HG03175 (cell line): Measurements from ENCODE around the gene ENPP3.

Experiments used
- ATAC-seq: cut with Tn5 transposase; IDR thresholded peaks from one replicate; pipeline ENCODE4 v1.9.1; 2021; ENCODE audit warnings: mild to moderate bottlenecking, moderate library complexity; ENCODE audit not compliant: unreplicated experiment

Gene ENPP3

GRCh38 chr6:131642565-131642964, 5.5 kb downstream of the ENPP3 start:
- no peak for ATAC-seq

DNA sequence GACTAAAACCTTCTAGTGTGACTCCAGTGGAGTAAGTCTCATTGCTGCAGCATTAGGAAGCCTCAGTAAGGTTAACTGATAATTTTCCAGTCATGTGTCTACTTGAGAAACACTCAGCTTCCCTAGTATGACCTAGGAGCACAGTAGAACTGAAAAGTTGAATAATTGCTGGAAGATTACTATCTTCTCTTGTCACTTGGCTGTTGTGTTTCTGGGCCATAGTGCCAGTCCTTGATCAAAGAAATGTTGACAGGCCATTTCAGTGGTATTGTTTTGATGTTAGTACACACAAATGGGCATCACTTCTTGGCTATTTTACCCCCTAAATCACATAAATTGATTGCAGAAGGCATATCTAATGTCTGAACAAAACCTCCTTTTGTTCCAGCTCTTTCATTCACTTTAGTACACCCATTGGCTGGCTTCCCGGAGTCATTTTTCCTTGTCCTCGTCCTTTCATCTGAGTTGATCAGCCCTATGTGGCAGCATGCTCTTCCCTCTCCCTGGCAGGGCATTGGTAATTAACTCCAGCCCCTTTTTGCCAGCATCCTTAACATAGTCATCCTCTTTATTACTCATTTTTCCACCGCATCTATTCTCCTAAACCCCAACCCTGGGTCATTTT, 6.0 kb downstream of the ENPP3 start:
- ATAC-seq = no peak

DNA sequence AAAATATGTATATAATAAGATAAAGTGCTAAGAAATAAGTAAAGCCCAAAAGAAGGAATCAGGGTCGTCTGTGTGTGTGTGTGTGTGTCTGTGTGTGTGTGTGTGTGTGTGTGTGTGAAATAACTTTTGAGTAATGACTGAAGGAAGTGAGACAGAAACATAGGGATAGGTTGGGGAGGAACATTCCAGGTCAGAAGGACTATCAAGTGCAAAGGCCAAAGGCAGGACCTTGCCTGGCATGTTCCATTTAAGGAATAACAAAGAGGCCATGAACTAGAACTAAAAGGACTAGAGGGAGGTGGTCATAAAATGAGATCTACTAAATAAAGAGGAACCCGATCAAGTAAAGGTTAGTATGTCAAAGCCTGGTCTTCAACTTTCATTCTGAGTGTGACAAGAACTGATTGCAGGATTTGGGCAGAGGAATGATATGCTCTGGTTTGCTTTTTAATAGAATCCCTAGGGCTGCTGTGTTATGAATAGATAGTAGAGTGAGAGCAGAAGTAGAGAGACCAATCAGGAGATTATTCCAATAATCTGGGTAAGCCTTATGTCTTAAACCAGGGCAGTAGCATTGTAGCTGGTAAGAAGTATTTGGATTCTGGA, 6.9 kb downstream of the ENPP3 start:
- no peak for ATAC-seq

DNA sequence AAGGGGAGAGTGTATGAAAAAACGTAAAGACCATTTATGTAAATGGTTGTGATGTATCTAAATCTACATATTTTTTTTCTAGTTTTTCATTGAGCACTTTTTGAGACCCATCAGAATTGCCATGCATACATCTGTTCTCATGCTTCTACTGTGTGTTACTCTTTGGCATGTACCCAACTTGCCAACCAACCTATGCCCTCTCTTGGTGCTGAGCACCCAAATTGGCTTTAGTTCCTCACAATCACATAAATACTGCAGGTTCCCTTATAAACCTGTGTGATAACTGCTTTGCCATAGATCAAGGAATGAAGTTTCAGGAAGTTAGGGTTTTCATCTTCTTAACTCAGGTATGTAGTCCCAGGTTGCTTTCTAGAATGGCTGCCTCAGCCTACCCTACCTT, 7.8 kb downstream of the ENPP3 start:
- ATAC-seq = no peak

GRCh38 chr6:131645846-131646245, 8.7 kb downstream of the ENPP3 start:
- no peak for ATAC-seq

DNA sequence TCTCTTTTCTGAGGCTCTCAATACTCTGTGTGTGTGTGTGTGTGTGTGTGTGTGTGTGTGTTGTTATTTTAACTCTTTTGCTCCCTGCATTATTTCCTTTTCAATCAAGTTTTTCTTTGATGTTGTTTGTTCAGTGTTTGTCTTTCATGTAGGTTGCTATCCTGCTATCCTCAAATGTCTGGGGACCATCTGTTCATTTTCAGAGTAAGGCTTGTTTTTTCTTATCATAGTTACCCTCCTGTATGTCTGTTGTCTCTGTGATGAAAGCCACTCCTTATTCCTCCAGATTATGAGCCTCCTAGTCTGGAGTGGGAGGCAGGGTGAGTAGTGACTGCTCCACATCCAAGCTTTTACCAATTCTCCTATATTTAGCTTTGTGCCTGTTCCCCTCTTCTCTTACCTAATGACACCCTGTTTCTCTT, 9.2 kb downstream of the ENPP3 start:
- ATAC-seq = no peak

DNA sequence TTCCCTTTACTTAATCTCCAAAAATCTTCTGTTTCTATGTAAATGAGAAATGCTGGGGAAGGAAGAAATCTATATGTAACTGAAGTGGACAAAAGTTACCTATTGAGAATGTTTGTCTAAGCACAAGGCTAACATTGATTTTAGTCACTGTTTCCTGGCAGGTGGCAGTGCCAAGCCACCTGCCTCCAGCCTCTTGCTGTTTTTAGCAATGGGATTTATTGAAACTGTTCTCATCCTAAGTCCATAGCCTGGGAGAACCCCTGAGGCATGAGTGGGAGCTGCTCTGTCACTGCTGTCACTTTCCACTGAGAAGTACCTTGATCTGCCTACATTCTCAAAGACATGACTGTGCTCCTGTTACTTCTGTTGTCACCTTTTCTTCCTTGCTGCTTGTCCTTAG, 14.7 kb downstream of the ENPP3 start:
- no peak for ATAC-seq

DNA sequence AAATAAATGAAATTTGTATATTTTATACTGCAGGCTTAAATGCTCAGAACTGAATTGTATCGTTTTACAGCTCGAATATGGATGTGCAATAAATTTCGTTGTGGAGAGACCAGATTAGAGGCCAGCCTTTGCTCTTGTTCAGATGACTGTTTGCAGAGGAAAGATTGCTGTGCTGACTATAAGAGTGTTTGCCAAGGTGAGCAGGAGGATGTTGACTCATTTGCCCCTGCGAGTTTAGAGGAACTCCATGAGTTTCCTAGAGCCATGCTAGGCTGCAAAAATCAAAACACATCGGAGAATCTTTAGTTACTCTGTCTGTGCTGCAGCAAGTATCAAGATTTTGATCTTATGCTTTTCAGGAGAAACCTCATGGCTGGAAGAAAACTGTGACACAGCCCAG, 15.4 kb downstream of the ENPP3 start:
- ATAC-seq = no peak

DNA sequence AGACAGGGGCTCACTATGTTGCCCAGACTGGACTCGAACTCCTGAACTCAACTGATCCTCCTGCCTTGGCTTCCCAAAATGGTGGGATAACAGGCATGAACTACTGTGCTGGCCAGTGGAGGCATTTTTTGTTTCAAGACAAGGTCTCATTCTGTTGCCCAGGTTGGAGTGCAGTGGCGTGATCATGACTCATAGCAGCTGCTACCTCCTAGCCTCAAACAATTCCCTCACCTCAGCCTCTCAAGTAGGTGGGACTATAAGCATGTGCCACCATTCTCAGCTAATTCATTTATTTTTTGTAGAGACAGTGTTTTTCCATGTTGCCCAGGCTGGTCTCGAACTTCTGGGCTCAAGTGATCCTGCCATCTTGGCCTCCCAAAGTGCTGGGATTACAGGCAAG, 17.2 kb downstream of the ENPP3 start:
- no peak for ATAC-seq

GRCh38 chr6:131655387-131655786, 18.3 kb downstream of the ENPP3 start:
- ATAC-seq = no peak

GRCh38 chr6:131655951-131656350, 18.8 kb downstream of the ENPP3 start:
- ATAC-seq = no peak

- no peak for ATAC-seq
Observed at GRCh38 chr6:131656667-131657066, 19.6 kb downstream of the ENPP3 start.

- ATAC-seq = no peak
Observed at GRCh38 chr6:131657222-131657621, 20.1 kb downstream of the ENPP3 start.

GRCh38 chr6:131657630-131658111, 20.6 kb downstream of the ENPP3 start:
- ATAC-seq = no peak

DNA sequence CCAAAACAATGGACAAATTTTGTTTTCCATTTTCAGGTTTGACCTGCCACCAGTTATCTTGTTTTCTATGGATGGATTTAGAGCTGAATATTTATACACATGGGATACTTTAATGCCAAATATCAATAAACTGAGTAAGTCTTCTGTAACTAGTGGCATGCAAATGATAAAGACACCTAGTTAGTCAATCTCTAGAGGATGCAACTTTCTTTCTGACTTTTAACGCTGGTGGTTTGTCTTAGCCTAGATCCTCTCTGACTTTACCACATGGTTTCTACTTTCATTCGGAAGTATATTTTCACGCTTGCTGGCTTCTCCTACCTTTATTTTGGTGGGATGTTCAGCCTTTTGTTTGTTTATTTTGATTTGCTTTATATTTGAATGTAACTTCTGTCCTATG, 21.2 kb downstream of the ENPP3 start:
- no peak for ATAC-seq

GRCh38 chr6:131660195-131660594, 23.1 kb downstream of the ENPP3 start:
- no peak for ATAC-seq

- no peak for ATAC-seq
Observed at GRCh38 chr6:131663578-131664165, 26.6 kb downstream of the ENPP3 start.

- no peak for ATAC-seq
Observed at GRCh38 chr6:131669891-131670290, 32.8 kb downstream of the ENPP3 start.

DNA sequence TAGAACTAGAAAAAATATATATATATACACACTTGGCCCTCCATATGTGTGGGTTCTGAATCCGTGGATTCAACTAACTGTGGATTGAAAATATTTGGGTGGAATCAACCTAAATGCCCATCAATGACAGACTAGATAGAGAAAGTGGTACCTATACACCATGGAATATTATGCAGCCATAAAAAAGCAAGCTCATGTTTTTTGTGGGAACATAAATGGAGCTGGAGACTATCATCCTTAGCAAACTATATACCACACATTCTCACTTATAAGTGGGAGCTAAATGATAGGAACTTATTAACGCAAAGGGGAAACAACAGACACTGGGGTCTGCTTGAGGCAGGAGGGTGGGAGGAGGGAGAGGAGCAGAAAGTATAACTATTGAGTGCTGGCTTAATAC, 36.1 kb downstream of the ENPP3 start:
- ATAC-seq = no peak

DNA sequence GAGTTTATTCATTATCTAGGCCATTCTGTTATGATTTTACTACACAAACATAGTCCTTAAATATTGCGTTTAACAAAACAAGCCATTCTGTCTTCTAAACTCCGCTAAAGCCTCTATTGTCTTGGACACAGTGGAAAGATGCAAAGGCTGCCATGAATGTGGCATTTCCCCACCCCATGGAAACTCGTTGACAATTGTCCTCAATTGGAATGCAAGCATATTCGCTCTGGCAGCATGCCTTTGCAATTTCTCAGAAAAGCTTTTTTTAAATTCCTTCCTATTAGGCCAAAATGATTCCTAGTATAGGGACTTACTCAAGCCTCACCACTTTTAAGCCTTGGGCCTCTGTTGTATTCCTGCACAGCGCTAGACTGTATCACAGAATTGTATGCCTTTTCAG, 41.3 kb downstream of the ENPP3 start:
- no peak for ATAC-seq

DNA sequence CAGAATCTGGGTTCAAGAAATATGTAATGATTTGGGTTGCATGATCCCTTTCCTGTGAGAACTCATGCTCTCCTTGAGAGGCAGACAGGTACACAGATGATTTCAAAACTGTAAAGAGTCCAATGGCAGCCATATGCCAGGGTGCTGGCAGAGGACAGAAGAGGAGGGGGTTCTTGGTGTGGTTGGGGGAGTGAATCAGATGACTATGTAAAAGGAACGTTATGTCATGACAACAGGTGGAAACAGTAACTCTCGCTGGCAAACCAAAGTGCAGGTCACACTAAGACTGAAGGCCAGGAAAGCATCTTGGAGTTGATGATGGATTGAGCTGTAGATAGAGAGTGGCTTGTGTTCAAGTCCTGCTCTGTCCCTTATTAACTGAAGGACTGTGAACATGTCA, 43.8 kb downstream of the ENPP3 start:
- ATAC-seq = no peak

DNA sequence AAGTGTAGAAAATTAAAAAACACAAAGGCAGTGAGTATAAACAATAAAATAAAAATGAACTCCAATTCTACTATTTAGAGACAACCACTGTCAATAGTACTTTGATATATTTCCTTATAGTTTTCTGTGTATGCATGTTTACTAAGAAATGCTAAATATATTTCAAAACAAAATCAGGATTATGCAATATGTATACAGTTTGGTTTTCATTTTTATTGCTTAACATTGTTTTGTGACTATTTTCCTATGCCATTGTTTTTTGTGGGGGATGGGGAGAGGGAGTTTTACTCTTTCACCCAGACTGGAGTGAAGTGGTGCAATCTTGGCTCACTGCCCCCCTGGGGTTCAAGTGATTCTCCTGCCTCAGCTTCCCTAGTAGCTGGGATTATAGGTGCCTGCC, 44.5 kb downstream of the ENPP3 start:
- ATAC-seq = no peak

DNA sequence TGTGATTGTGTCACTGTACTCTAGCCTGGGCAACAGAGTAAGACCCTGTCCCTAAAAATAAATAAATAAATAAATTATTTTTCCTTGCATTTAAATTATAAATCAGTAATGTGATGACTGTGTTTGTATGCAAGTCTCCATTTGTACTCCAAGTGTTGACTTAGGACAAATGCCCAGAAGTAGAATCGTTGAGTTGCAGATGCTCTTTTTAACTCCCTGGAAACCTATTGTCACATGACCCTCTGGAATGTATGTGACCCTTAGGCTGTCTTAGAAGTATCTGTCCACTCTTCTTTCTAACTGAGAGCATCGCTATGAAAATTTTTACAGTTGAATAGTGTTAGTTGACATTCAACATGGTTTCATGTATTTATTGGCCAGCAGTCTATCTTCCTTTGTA, 45.3 kb downstream of the ENPP3 start:
- no peak for ATAC-seq
